Measurements from ENCODE around the gene CALML5. TPM values are rescaled to one million over a fixed set of nuclear protein-coding genes. Genes with fewer than 3 reads are reported as not detected.

CALML5 gene
- total RNA-seq, 2 experiments from 2014 or later: not detected

- no peak overlapping the region for H3K4me3 Mint-ChIP-seq
- CTCF ChIA-PET: no interaction called here
Observed at GRCh38 chr10:5518143-5518542, 18.8 kb upstream of the CALML5 start.

GRCh38 chr10:5517546-5517945, 18.2 kb upstream of the CALML5 start:
- Mint-ChIP-seq H3K27ac (no peak overlapping the region), H3K4me1 (peaks cover 5% of the 10 kb centered on the region), H3K27me3 (peaks cover 9% of the 10 kb centered on the region), H3K36me3 (ENCODE audit: low read depth) (no peaks in the 10 kb centered on the region), H3K9me3 (no peaks in the 10 kb centered on the region), H3K4me3 (no peak overlapping the region)
- CTCF ChIA-PET: no interaction called here
- DNase-seq: no peak
- POLR2A ChIA-PET: no interaction called here

More at GRCh38 chr10:5518143-5518542, 18.8 kb upstream of the CALML5 start:
- Mint-ChIP-seq H3K36me3 (ENCODE audit: low read depth) (no peaks in the 10 kb centered on the region), H3K27ac (no peak overlapping the region), H3K4me1 (peaks cover 4% of the 10 kb centered on the region), H3K9me3 (no peaks in the 10 kb centered on the region), H3K27me3 (peaks cover 8% of the 10 kb centered on the region)
- DNase-seq: no peak
- POLR2A ChIA-PET: no interaction called here

- H3K9me3 Mint-ChIP-seq: no peaks in the 10 kb centered on the region
- CTCF ChIA-PET: no interaction called here
- H3K36me3 Mint-ChIP-seq (ENCODE audit: low read depth): no peaks in the 10 kb centered on the region
Observed at GRCh38 chr10:5515948-5516761, 16.8 kb upstream of the CALML5 start.

GRCh38 chr10:5514226-5514850, 15.0 kb upstream of the CALML5 start:
- Mint-ChIP-seq H3K4me1 (peaks cover 5% of the 10 kb centered on the region), H3K9me3 (no peaks in the 10 kb centered on the region), H3K27me3 (peaks cover 7% of the 10 kb centered on the region), H3K4me3 (no peak overlapping the region), H3K27ac (no peak overlapping the region), H3K36me3 (ENCODE audit: low read depth) (no peaks in the 10 kb centered on the region)
- no peak for DNase-seq
- ChIA-PET POLR2A (no interaction called here), CTCF (interaction anchor here (1.2 kb wide), 1 partner anchor 11 kb away, joined by 4 read pairs; the partner anchor contains the start of gene CALML3)

More at GRCh38 chr10:5515948-5516761, 16.8 kb upstream of the CALML5 start:
- POLR2A ChIA-PET: no interaction called here
- Mint-ChIP-seq H3K4me1 (peaks cover 5% of the 10 kb centered on the region), H3K27ac (no peak overlapping the region), H3K4me3 (no peak overlapping the region), H3K27me3 (peaks cover 9% of the 10 kb centered on the region)
- no peak for DNase-seq

GRCh38 chr10:5512881-5513612, 13.7 kb upstream of the CALML5 start:
- DNase-seq: no peak
- POLR2A ChIA-PET: no interaction called here

GRCh38 chr10:5512331-5512730, 13.0 kb upstream of the CALML5 start:
- H3K9me3 Mint-ChIP-seq: no peaks in the 10 kb centered on the region
- no peak for DNase-seq
- CTCF ChIA-PET: no interaction called here
- no peak overlapping the region for H3K27ac Mint-ChIP-seq
- no peak overlapping the region for H3K4me3 Mint-ChIP-seq
- peaks cover 5% of the 10 kb centered on the region for H3K4me1 Mint-ChIP-seq
- peaks cover 4% of the 10 kb centered on the region for H3K27me3 Mint-ChIP-seq
- POLR2A ChIA-PET: no interaction called here
- H3K36me3 Mint-ChIP-seq (ENCODE audit: low read depth): no peaks in the 10 kb centered on the region

More at GRCh38 chr10:5512881-5513612, 13.7 kb upstream of the CALML5 start:
- peaks cover 5% of the 10 kb centered on the region for H3K4me1 Mint-ChIP-seq
- CTCF ChIA-PET: interaction anchor here (0.6 to 1.2 kb wide), 3 partner anchors 12 to 49 kb away, joined by 3 to 4 read pairs (median 3); partner anchors contain the start of gene CALML3
- H3K9me3 Mint-ChIP-seq: no peaks in the 10 kb centered on the region
- no peak overlapping the region for H3K4me3 Mint-ChIP-seq
- no peaks in the 10 kb centered on the region for H3K36me3 Mint-ChIP-seq (ENCODE audit: low read depth)
- H3K27ac Mint-ChIP-seq: no peak overlapping the region
- peaks cover 4% of the 10 kb centered on the region for H3K27me3 Mint-ChIP-seq

- CTCF ChIA-PET: interaction anchor here (1.1 kb wide), 1 partner anchor 21 kb away, joined by 3 read pairs; no protein-coding TSS in a partner anchor
- Mint-ChIP-seq H3K4me3 (no peak overlapping the region), H3K36me3 (ENCODE audit: low read depth) (no peaks in the 10 kb centered on the region), H3K4me1 (peaks cover 5% of the 10 kb centered on the region), H3K27ac (no peak overlapping the region), H3K9me3 (no peaks in the 10 kb centered on the region), H3K27me3 (peaks cover 4% of the 10 kb centered on the region)
- POLR2A ChIA-PET: no interaction called here
- no peak for DNase-seq
Observed at GRCh38 chr10:5511885-5512280, 12.5 kb upstream of the CALML5 start.

- POLR2A ChIA-PET: no interaction called here
- DNase-seq: no peak
- Mint-ChIP-seq H3K4me1 (peaks cover 5% of the 10 kb centered on the region), H3K36me3 (ENCODE audit: low read depth) (no peaks in the 10 kb centered on the region), H3K4me3 (no peak overlapping the region), H3K27me3 (peaks cover 4% of the 10 kb centered on the region), H3K27ac (no peak overlapping the region), H3K9me3 (no peaks in the 10 kb centered on the region)
- CTCF ChIA-PET: interaction anchor here (1.1 to 1.6 kb wide), 2 partner anchors 21 to 38 kb away, joined by 3 to 5 read pairs; no protein-coding TSS in a partner anchor
Observed at GRCh38 chr10:5511231-5511884, 12.0 kb upstream of the CALML5 start.

- Mint-ChIP-seq H3K27ac (no peak overlapping the region), H3K36me3 (ENCODE audit: low read depth) (no peaks in the 10 kb centered on the region), H3K27me3 (peaks cover 4% of the 10 kb centered on the region), H3K4me1 (peaks cover 5% of the 10 kb centered on the region), H3K4me3 (no peak overlapping the region), H3K9me3 (no peaks in the 10 kb centered on the region)
- ChIA-PET POLR2A (no interaction called here), CTCF (interaction anchor here (0.6 to 1.6 kb wide), 3 partner anchors 22 to 776 kb away, joined by 3 to 5 read pairs (median 4); no protein-coding TSS in a partner anchor)
- DNase-seq: no peak
Observed at GRCh38 chr10:5510281-5511072, 11.1 kb upstream of the CALML5 start.

GRCh38 chr10:5509691-5510090, 10.3 kb upstream of the CALML5 start:
- Mint-ChIP-seq H3K27me3 (peaks cover 4% of the 10 kb centered on the region), H3K4me3 (no peak overlapping the region), H3K36me3 (ENCODE audit: low read depth) (no peaks in the 10 kb centered on the region), H3K9me3 (no peaks in the 10 kb centered on the region), H3K27ac (no peak overlapping the region), H3K4me1 (peaks cover 5% of the 10 kb centered on the region)
- DNase-seq: no peak
- POLR2A ChIA-PET: no interaction called here
- CTCF ChIA-PET: no interaction called here

GRCh38 chr10:5509236-5509635, 9.9 kb upstream of the CALML5 start:
- Mint-ChIP-seq H3K27me3 (peaks cover 4% of the 10 kb centered on the region), H3K9me3 (no peaks in the 10 kb centered on the region), H3K36me3 (ENCODE audit: low read depth) (no peaks in the 10 kb centered on the region), H3K27ac (no peak overlapping the region), H3K4me3 (no peak overlapping the region), H3K4me1 (peaks cover 5% of the 10 kb centered on the region)
- CTCF ChIA-PET: no interaction called here
- DNase-seq: no peak
- POLR2A ChIA-PET: no interaction called here

GRCh38 chr10:5508786-5509185, 9.4 kb upstream of the CALML5 start:
- POLR2A ChIA-PET: no interaction called here
- Mint-ChIP-seq H3K27me3 (peaks cover 4% of the 10 kb centered on the region), H3K4me1 (peaks cover 5% of the 10 kb centered on the region), H3K36me3 (ENCODE audit: low read depth) (no peaks in the 10 kb centered on the region), H3K27ac (no peak overlapping the region), H3K4me3 (no peak overlapping the region), H3K9me3 (no peaks in the 10 kb centered on the region)
- DNase-seq: no peak
- CTCF ChIA-PET: interaction anchor here (0.7 kb wide), 1 partner anchor 648 kb away, joined by 3 read pairs; no protein-coding TSS in a partner anchor
